CMK (cell line): ENCODE results near the gene BDH2.

Experiments used
- DNase-seq: peaks from one replicate; pipeline ENCODE4 v3.0.0-alpha.2; 2010; ENCODE audit warnings: low read depth

BDH2 gene

GRCh38 chr4:103085555-103086196, 14.0 kb downstream of the BDH2 start:
- DNase-seq: no peak

- no peak for DNase-seq
These were observed 20.0 kb downstream of the BDH2 start for GRCh38 chr4:103079621-103080020.

- DNase-seq: no peak
These were observed 22.8 kb downstream of the BDH2 start, which contains the start of gene SLC9B2 for GRCh38 chr4:103076747-103077347. TSS of gene SLC9B2 (minus strand) at chr4:103076761. CDS start at chr4:103067550, 9,211 bp downstream.

- no peak for DNase-seq
These were observed 23.5 kb downstream of the BDH2 start for GRCh38 chr4:103075894-103076746.

GRCh38 chr4:103075435-103075893, 24.2 kb downstream of the BDH2 start:
- DNase-seq: no peak

GRCh38 chr4:103074744-103075434, 24.7 kb downstream of the BDH2 start:
- DNase-seq: no peak

- DNase-seq: no peak
These were observed 25.7 kb downstream of the BDH2 start for GRCh38 chr4:103073792-103074438.

GRCh38 chr4:103067841-103068547, 31.6 kb downstream of the BDH2 start:
- no peak for DNase-seq

- no peak for DNase-seq
These were observed 39.0 kb downstream of the BDH2 start for GRCh38 chr4:103060453-103061148.

GRCh38 chr4:103054030-103054429, 45.6 kb downstream of the BDH2 start:
- DNase-seq: no peak

GRCh38 chr4:103052779-103053178, 46.9 kb downstream of the BDH2 start:
- DNase-seq: no peak

GRCh38 chr4:103052145-103052544, 47.5 kb downstream of the BDH2 start:
- DNase-seq: no peak

- DNase-seq: no peak
These were observed 48.7 kb downstream of the BDH2 start for GRCh38 chr4:103050736-103051436.

GRCh38 chr4:103046416-103047290, 53.0 kb downstream of the BDH2 start:
- DNase-seq: peak; percentile 18

- DNase-seq: no peak
These were observed 55.5 kb downstream of the BDH2 start for GRCh38 chr4:103044183-103044582.

GRCh38 chr4:103036169-103036568, 63.5 kb downstream of the BDH2 start:
- DNase-seq: no peak

GRCh38 chr4:103032574-103032973, 67.1 kb downstream of the BDH2 start:
- DNase-seq: no peak

GRCh38 chr4:103030791-103031190, 68.8 kb downstream of the BDH2 start:
- no peak for DNase-seq

GRCh38 chr4:103029300-103029699, 70.3 kb downstream of the BDH2 start:
- no peak for DNase-seq
